Uterus (tissue), 4 donors: ENCODE results near the gene TBX5. TPM values are rescaled to one million over a fixed set of nuclear protein-coding genes. Genes with fewer than 3 reads are reported as not detected.

ENCODE experiments used
- DNase-seq, 2 donors: peaks; one replicate each; pipeline ENCODE4 v3.0.0-alpha.2; 2019 to 2020
- H3K27ac ChIP-seq, 2 donors: fragments of 200-600 bp; sonication (generic); 1 replicate in 1 of 2; 2 replicates in 1 of 2; pipeline ENCODE4 v1.5.1; 2016 to 2018
- H3K27me3 ChIP-seq, 2 donors: fragments of 200-600 bp; sonication (generic); one replicate each; pipeline ENCODE4 v1.5.1; 2018 to 2019; ENCODE audit warnings: control low read depth in 1 of 2
- H3K36me3 ChIP-seq, 2 donors: fragments of 200-600 bp; sonication (generic); one replicate each; pipeline ENCODE4 v1.5.1; 2019; ENCODE audit warnings: control low read depth in 1 of 2
- H3K4me1 ChIP-seq, 2 donors: fragments of 200-600 bp; sonication (generic); one replicate each; pipeline ENCODE4 v1.5.1; 2018 to 2019; ENCODE audit warnings: control low read depth in 1 of 2
- H3K4me3 ChIP-seq, 2 donors: fragments of 200-600 bp; sonication (generic); 1 replicate in 1 of 2; 2 replicates in 1 of 2; pipeline ENCODE4 v1.5.1; 2018 to 2019; ENCODE audit warnings: mild to moderate bottlenecking in 1 of 2
- H3K9me3 ChIP-seq, 2 donors: fragments of 200-600 bp; sonication (generic); one replicate each; pipeline ENCODE4 v1.5.1; 2019; ENCODE audit warnings: control low read depth in 1 of 2
- CTCF ChIP-seq, 4 experiments: fragments of 200-600 bp in 2 of 4; fragments of 450-650 bp in 2 of 4; sonication (generic) in 2 of 4; IDR thresholded peaks; one replicate each; pipeline ENCODE4 v1.5.1; 2016 to 2019; ENCODE audit warnings: antibody characterized with exemption in 4 of 4, mild to moderate bottlenecking in 2 of 4, moderate library complexity in 1 of 4
- POLR2A ChIP-seq, 2 donors: fragments of 450-650 bp; IDR thresholded peaks; one replicate each; pipeline ENCODE4 v1.6.1; 2016; ENCODE audit warnings: antibody characterized with exemption in 2 of 2, mild to moderate bottlenecking in 1 of 2, moderate library complexity in 1 of 2
- intact Hi-C: fragments of 100-400 bp; cut with DNase I; formaldehyde crosslinking; loops from one replicate; pipeline ENCODE4 v1.15.1; 2023; ENCODE audit warnings: low total_unique reads
- total RNA-seq, 4 donors: library from RNA; depleted of rRNA in 3 of 4; stranded (reverse); fragments of >200 nt in 3 of 4; gene quantifications; one replicate each; pipeline versions ENCODE4 v1.1.0 to v1.2.4, GENCODE V29; 2014 to 2023
- donor health status: DM: yes; HTN: yes; CAD: no.

TBX5 gene
- total RNA-seq, 4 donors from 2014 or later: not detected

- intact Hi-C loops: no loop called here
- no peak overlapping the region for H3K27ac ChIP-seq
- no peak for TF ChIP-seq CTCF (IDR thresholded peaks at IDR 0.05)
- no peak for TF ChIP-seq POLR2A (IDR thresholded peaks at IDR 0.05)
Measured at GRCh38 chr12:114430306-114430705, 24.4 kb upstream of the TBX5 start.

GRCh38 chr12:114425031-114425626 lies 19.2 kb upstream of the TBX5 start:
- Histone ChIP-seq H3K4me1 (no peaks in the 10 kb centered on the region), H3K36me3 (no peaks in the 10 kb centered on the region), H3K9me3 (no peaks in the 10 kb centered on the region), H3K4me3 (no peak overlapping the region), H3K27ac (no peak overlapping the region), H3K27me3 (no peaks in the 10 kb centered on the region)
- intact Hi-C loops: no loop called here
- no peak for TF ChIP-seq POLR2A (IDR thresholded peaks at IDR 0.05)
- TF ChIP-seq CTCF (IDR thresholded peaks at IDR 0.05): no peak
- no peak for DNase-seq

More at GRCh38 chr12:114430306-114430705, 24.4 kb upstream of the TBX5 start:
- Histone ChIP-seq H3K4me1 (no peaks in the 10 kb centered on the region), H3K9me3 (no peaks in the 10 kb centered on the region), H3K36me3 (no peaks in the 10 kb centered on the region), H3K27me3 (peaks cover 0 to 6% of the 10 kb centered on the region in 2 donors), H3K4me3 (no peak overlapping the region)
- no peak for DNase-seq

GRCh38 chr12:114420944-114421335 lies 15.0 kb upstream of the TBX5 start:
- no peak for TF ChIP-seq POLR2A (IDR thresholded peaks at IDR 0.05)
- no peak for TF ChIP-seq CTCF (IDR thresholded peaks at IDR 0.05)
- Histone ChIP-seq H3K27ac (no peak overlapping the region), H3K4me1 (no peaks in the 10 kb centered on the region), H3K4me3 (no peak overlapping the region), H3K9me3 (no peaks in the 10 kb centered on the region), H3K27me3 (peaks cover 0 to 11% of the 10 kb centered on the region in 2 donors), H3K36me3 (no peaks in the 10 kb centered on the region)
- intact Hi-C loops: no loop called here
- no peak for DNase-seq

- Histone ChIP-seq H3K4me3 (no peak overlapping the region), H3K4me1 (no peaks in the 10 kb centered on the region), H3K9me3 (no peaks in the 10 kb centered on the region), H3K27me3 (peaks cover 0 to 17% of the 10 kb centered on the region in 2 donors), H3K27ac (no peak overlapping the region), H3K36me3 (no peaks in the 10 kb centered on the region)
- intact Hi-C loops: no loop called here
- TF ChIP-seq CTCF (IDR thresholded peaks at IDR 0.05) (no peak), POLR2A (IDR thresholded peaks at IDR 0.05) (no peak)
- no peak for DNase-seq
Measured at GRCh38 chr12:114420182-114420943, 14.4 kb upstream of the TBX5 start.

- intact Hi-C loops: no loop called here
- Histone ChIP-seq H3K27ac (no peak overlapping the region), H3K27me3 (peaks cover 0 to 57% of the 10 kb centered on the region in 2 donors), H3K4me3 (no peak overlapping the region), H3K36me3 (no peaks in the 10 kb centered on the region), H3K4me1 (no peaks in the 10 kb centered on the region), H3K9me3 (no peaks in the 10 kb centered on the region)
- TF ChIP-seq CTCF (IDR thresholded peaks at IDR 0.05) (no peak), POLR2A (IDR thresholded peaks at IDR 0.05) (no peak)
- no peak for DNase-seq
Measured at GRCh38 chr12:114416028-114416427, 10.1 kb upstream of the TBX5 start.
